Measurements from ENCODE around the gene ARHGAP40.
A peak's percentile ranks its signal among the peaks of the same experiment; 100 is the strongest.

ARHGAP40 gene

GRCh38 chr20:38669688-38670087 is 68.1 kb downstream of the ARHGAP40 start:
- H3K4me1 ChIP-seq (ENCODE audit: control insufficient read depth in 2 of 2, insufficient read depth in 1 of 2, low read depth in 1 of 2, low read length in 2 of 2), result peaks cover 10 to 18% of the 10 kb centered on the region in 2 donors
- peaks cover 0 to 62% (median 10%) of the 10 kb centered on the region in 3 experiments for H3K27me3 ChIP-seq (ENCODE audit: control insufficient read depth in 3 of 3, insufficient read depth in 3 of 3, low read depth in 1 of 3, low read length in 3 of 3)
- H3K36me3 ChIP-seq (replicated peaks in 1 of 2; ENCODE audit: control insufficient read depth in 2 of 2, insufficient read depth in 2 of 2, low read length in 2 of 2), result no peaks in the 10 kb centered on the region
- no peak overlapping the region for H3K14ac ChIP-seq (ENCODE audit: low read length)
- no peak overlapping the region for H2AFZ ChIP-seq (ENCODE audit: low read length)
- H3K9ac ChIP-seq (ENCODE audit: low read depth, low read length, poor library complexity), result no peak overlapping the region
- no peak overlapping the region for H4K8ac ChIP-seq (ENCODE audit: low read depth, low read length)
- no peak overlapping the region for H3K23ac ChIP-seq (ENCODE audit: low read depth, low read length, poor library complexity)
- no peaks in the 10 kb centered on the region for H3K9me3 ChIP-seq (replicated peaks in 1 of 2; ENCODE audit: control insufficient read depth in 2 of 2, insufficient read depth in 1 of 2, low read depth in 1 of 2, low read length in 2 of 2)
- H2AK5ac ChIP-seq (ENCODE audit: low read depth, low read length), result no peak overlapping the region
- no peak overlapping the region for H2BK15ac ChIP-seq (ENCODE audit: low read length)
- no peak overlapping the region for H2BK120ac ChIP-seq (ENCODE audit: low read depth, low read length)
- no peak for DNase-seq (ENCODE audit: low spot score)
- no peak overlapping the region for H3K4ac ChIP-seq (ENCODE audit: low read length)
- no peak overlapping the region for H3K4me3 ChIP-seq (ENCODE audit: low read length in 2 of 2)
- H3K4me2 ChIP-seq (ENCODE audit: insufficient read depth, low read length, poor library complexity, severe bottlenecking), result no peak overlapping the region
- no peak overlapping the region for H4K91ac ChIP-seq (ENCODE audit: low read depth, low read length, poor library complexity)
- H3K18ac ChIP-seq (ENCODE audit: low read length), result no peak overlapping the region
- no peak overlapping the region for H2BK5ac ChIP-seq (ENCODE audit: low read length)
- H2BK12ac ChIP-seq (ENCODE audit: low read length), result no peak overlapping the region
- H3K79me1 ChIP-seq (ENCODE audit: low read depth, low read length), result no peaks in the 10 kb centered on the region
- no peak overlapping the region for H3K27ac ChIP-seq (replicated peaks; ENCODE audit: low read length)

- H4K8ac ChIP-seq (ENCODE audit: low read depth, low read length), result no peak overlapping the region
- peak overlapping the region; percentile 46 for H3K18ac ChIP-seq (ENCODE audit: low read length)
- H3K27me3 ChIP-seq (ENCODE audit: control insufficient read depth in 3 of 3, insufficient read depth in 3 of 3, low read depth in 1 of 3, low read length in 3 of 3), result peaks cover 0 to 56% (median 17%) of the 10 kb centered on the region in 3 experiments
- H2AFZ ChIP-seq (ENCODE audit: low read length), result no peak overlapping the region
- no peak overlapping the region for H3K14ac ChIP-seq (ENCODE audit: low read length)
- no peak overlapping the region for H4K91ac ChIP-seq (ENCODE audit: low read depth, low read length, poor library complexity)
- no peak overlapping the region for H3K4ac ChIP-seq (ENCODE audit: low read length)
- no peak overlapping the region for H2AK5ac ChIP-seq (ENCODE audit: low read depth, low read length)
- no peak overlapping the region for H2BK120ac ChIP-seq (ENCODE audit: low read depth, low read length)
- no peak overlapping the region for H3K4me3 ChIP-seq (ENCODE audit: low read length in 2 of 2)
- DNase-seq (ENCODE audit: low spot score), result no peak
- peaks cover 10 to 15% of the 10 kb centered on the region in 2 donors for H3K4me1 ChIP-seq (ENCODE audit: control insufficient read depth in 2 of 2, insufficient read depth in 1 of 2, low read depth in 1 of 2, low read length in 2 of 2)
- WGBS, 2 donors (ENCODE audit: extremely low coverage in 2 of 2, insufficient read length in 2 of 2, insufficient replicate concordance in 1 of 2), result no CpG with 5 or more reads among the region's 3 CpGs
- H3K4me2 ChIP-seq (ENCODE audit: insufficient read depth, low read length, poor library complexity, severe bottlenecking), result no peak overlapping the region
- no peaks in the 10 kb centered on the region for H3K79me1 ChIP-seq (ENCODE audit: low read depth, low read length)
- no peak overlapping the region for H2BK5ac ChIP-seq (ENCODE audit: low read length)
- no peak overlapping the region for H2BK12ac ChIP-seq (ENCODE audit: low read length)
- H3K9ac ChIP-seq (ENCODE audit: low read depth, low read length, poor library complexity), result no peak overlapping the region
- peaks cover 0 to 2% of the 10 kb centered on the region in 2 donors for H3K9me3 ChIP-seq (replicated peaks in 1 of 2; ENCODE audit: control insufficient read depth in 2 of 2, insufficient read depth in 1 of 2, low read depth in 1 of 2, low read length in 2 of 2)
- H3K23ac ChIP-seq (ENCODE audit: low read depth, low read length, poor library complexity), result no peak overlapping the region
- H3K36me3 ChIP-seq (replicated peaks in 1 of 2; ENCODE audit: control insufficient read depth in 2 of 2, insufficient read depth in 2 of 2, low read length in 2 of 2), result no peaks in the 10 kb centered on the region
- no peak overlapping the region for H2BK15ac ChIP-seq (ENCODE audit: low read length)
- H3K27ac ChIP-seq (replicated peaks; ENCODE audit: low read length), result peak overlapping the region; percentile 18
Observed at GRCh38 chr20:38670786-38671185, 69.2 kb downstream of the ARHGAP40 start.

- peaks cover 0 to 2% of the 10 kb centered on the region in 2 donors for H3K9me3 ChIP-seq (replicated peaks in 1 of 2; ENCODE audit: control insufficient read depth in 2 of 2, insufficient read depth in 1 of 2, low read depth in 1 of 2, low read length in 2 of 2)
- H3K4ac ChIP-seq (ENCODE audit: low read length), result no peak overlapping the region
- H4K8ac ChIP-seq (ENCODE audit: low read depth, low read length), result no peak overlapping the region
- H3K18ac ChIP-seq (ENCODE audit: low read length), result peak overlapping the region; percentile 46
- H2AFZ ChIP-seq (ENCODE audit: low read length), result no peak overlapping the region
- H2BK15ac ChIP-seq (ENCODE audit: low read length), result no peak overlapping the region
- no peak overlapping the region for H2BK120ac ChIP-seq (ENCODE audit: low read depth, low read length)
- no peak overlapping the region for H3K14ac ChIP-seq (ENCODE audit: low read length)
- H3K4me3 ChIP-seq (ENCODE audit: low read length in 2 of 2), result no peak overlapping the region
- H2BK5ac ChIP-seq (ENCODE audit: low read length), result no peak overlapping the region
- WGBS, 2 donors (ENCODE audit: extremely low coverage in 2 of 2, insufficient read length in 2 of 2, insufficient replicate concordance in 1 of 2), result no CpG with 5 or more reads among the region's 6 CpGs
- peaks cover 6 to 11% of the 10 kb centered on the region in 2 donors for H3K4me1 ChIP-seq (ENCODE audit: control insufficient read depth in 2 of 2, insufficient read depth in 1 of 2, low read depth in 1 of 2, low read length in 2 of 2)
- H2AK5ac ChIP-seq (ENCODE audit: low read depth, low read length), result no peak overlapping the region
- H3K36me3 ChIP-seq (replicated peaks in 1 of 2; ENCODE audit: control insufficient read depth in 2 of 2, insufficient read depth in 2 of 2, low read length in 2 of 2), result no peaks in the 10 kb centered on the region
- peaks cover 0 to 53% (median 17%) of the 10 kb centered on the region in 3 experiments for H3K27me3 ChIP-seq (ENCODE audit: control insufficient read depth in 3 of 3, insufficient read depth in 3 of 3, low read depth in 1 of 3, low read length in 3 of 3)
- H2BK12ac ChIP-seq (ENCODE audit: low read length), result no peak overlapping the region
- H3K27ac ChIP-seq (replicated peaks; ENCODE audit: low read length), result peak overlapping the region; percentile 18
- no peak overlapping the region for H3K4me2 ChIP-seq (ENCODE audit: insufficient read depth, low read length, poor library complexity, severe bottlenecking)
- DNase-seq (ENCODE audit: low spot score), result no peak
- H3K9ac ChIP-seq (ENCODE audit: low read depth, low read length, poor library complexity), result no peak overlapping the region
- no peak overlapping the region for H4K91ac ChIP-seq (ENCODE audit: low read depth, low read length, poor library complexity)
- H3K79me1 ChIP-seq (ENCODE audit: low read depth, low read length), result no peaks in the 10 kb centered on the region
- H3K23ac ChIP-seq (ENCODE audit: low read depth, low read length, poor library complexity), result no peak overlapping the region
Observed at GRCh38 chr20:38671186-38671585, 69.6 kb downstream of the ARHGAP40 start.

- Histone ChIP-seq H3K9ac (ENCODE audit: low read depth, low read length, poor library complexity) (no peak overlapping the region), H4K91ac (ENCODE audit: low read depth, low read length, poor library complexity) (no peak overlapping the region), H4K8ac (ENCODE audit: low read depth, low read length) (peak overlapping the region; percentile 52), H2AK5ac (ENCODE audit: low read depth, low read length) (no peak overlapping the region), H2BK15ac (ENCODE audit: low read length) (no peak overlapping the region), H3K79me1 (ENCODE audit: low read depth, low read length) (no peaks in the 10 kb centered on the region), H2BK12ac (ENCODE audit: low read length) (no peak overlapping the region), H2BK120ac (ENCODE audit: low read depth, low read length) (no peak overlapping the region), H3K9me3 (replicated peaks in 1 of 2; ENCODE audit: control insufficient read depth in 2 of 2, insufficient read depth in 1 of 2, low read depth in 1 of 2, low read length in 2 of 2) (peaks cover 0 to 2% of the 10 kb centered on the region in 2 donors), H3K23ac (ENCODE audit: low read depth, low read length, poor library complexity) (no peak overlapping the region), H3K27me3 (ENCODE audit: control insufficient read depth in 3 of 3, insufficient read depth in 3 of 3, low read depth in 1 of 3, low read length in 3 of 3) (peaks cover 0 to 50% (median 17%) of the 10 kb centered on the region in 3 experiments), H3K4me2 (ENCODE audit: insufficient read depth, low read length, poor library complexity, severe bottlenecking) (no peak overlapping the region), H3K4me1 (ENCODE audit: control insufficient read depth in 2 of 2, insufficient read depth in 1 of 2, low read depth in 1 of 2, low read length in 2 of 2) (peaks cover 1 to 9% of the 10 kb centered on the region in 2 donors), H3K4ac (ENCODE audit: low read length) (no peak overlapping the region), H3K18ac (ENCODE audit: low read length) (no peak overlapping the region), H3K36me3 (replicated peaks in 1 of 2; ENCODE audit: control insufficient read depth in 2 of 2, insufficient read depth in 2 of 2, low read length in 2 of 2) (no peaks in the 10 kb centered on the region), H2BK5ac (ENCODE audit: low read length) (no peak overlapping the region), H2AFZ (ENCODE audit: low read length) (no peak overlapping the region), H3K4me3 (ENCODE audit: low read length in 2 of 2) (no peak overlapping the region), H3K27ac (replicated peaks; ENCODE audit: low read length) (no peak overlapping the region), H3K14ac (ENCODE audit: low read length) (no peak overlapping the region)
- no peak for DNase-seq (ENCODE audit: low spot score)
- WGBS, 2 donors (ENCODE audit: extremely low coverage in 2 of 2, insufficient read length in 2 of 2, insufficient replicate concordance in 1 of 2), result no CpG with 5 or more reads among the region's 4 CpGs
Observed at GRCh38 chr20:38671701-38672292, 70.2 kb downstream of the ARHGAP40 start.

Measured in neuronal stem cell (in vitro differentiated cells).